Measurements from ENCODE around the gene RIPPLY1.

The RIPPLY1 gene

GRCh38 chrX:106901781-106902219 is 1.3 kb downstream of the RIPPLY1 start:
- H3K4me1 ChIP-seq (ENCODE audit: control insufficient read depth in 1 of 2, insufficient read depth in 1 of 2, low read depth in 1 of 2, low read length in 1 of 2): no peaks in the 10 kb centered on the region
- no peak for TF ChIP-seq CTCF (IDR thresholded peaks at IDR 0.05)
- no peaks in the 10 kb centered on the region for H3K36me3 ChIP-seq

DNA sequence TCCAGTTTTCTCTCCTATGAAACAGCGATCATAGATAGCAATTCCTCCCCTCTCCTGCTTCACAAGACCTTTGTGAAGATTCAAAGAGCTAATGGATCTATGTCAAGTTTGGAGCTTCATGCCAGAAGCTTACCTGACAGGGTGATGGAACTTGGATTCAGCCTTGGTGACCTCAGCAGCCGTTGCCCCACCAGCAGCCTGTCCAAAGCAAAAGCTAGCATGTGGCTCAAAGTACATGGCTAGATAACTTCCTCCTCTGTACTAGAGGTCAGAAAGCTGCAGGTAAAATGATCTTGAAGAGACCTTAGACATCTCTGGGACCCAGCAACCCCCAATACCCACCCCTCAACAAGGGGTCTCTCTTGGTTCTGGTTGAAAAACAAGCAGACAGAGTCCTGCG is 1.8 kb downstream of the RIPPLY1 start:
- Histone ChIP-seq H3K27ac (no peak overlapping the region), H3K4me3 (ENCODE audit: low read depth in 1 of 2, low read length in 1 of 2) (no peak overlapping the region), H3K36me3 (no peaks in the 10 kb centered on the region), H3K9me3 (no peaks in the 10 kb centered on the region), H3K27me3 (no peaks in the 10 kb centered on the region), H3K4me1 (ENCODE audit: control insufficient read depth in 1 of 2, insufficient read depth in 1 of 2, low read depth in 1 of 2, low read length in 1 of 2) (no peaks in the 10 kb centered on the region)
- TF ChIP-seq CTCF (IDR thresholded peaks at IDR 0.05): no peak

More at GRCh38 chrX:106901781-106902219, 1.3 kb downstream of the RIPPLY1 start:
- no peaks in the 10 kb centered on the region for H3K27me3 ChIP-seq
- H3K27ac ChIP-seq: no peak overlapping the region
- H3K4me3 ChIP-seq (ENCODE audit: low read depth in 1 of 2, low read length in 1 of 2): no peak overlapping the region
- no peaks in the 10 kb centered on the region for H3K9me3 ChIP-seq

- Histone ChIP-seq H3K27me3 (no peaks in the 10 kb centered on the region), H3K4me3 (ENCODE audit: low read depth in 1 of 2, low read length in 1 of 2) (no peak overlapping the region), H3K27ac (no peak overlapping the region), H3K9me3 (no peaks in the 10 kb centered on the region), H3K36me3 (no peaks in the 10 kb centered on the region), H3K4me1 (ENCODE audit: control insufficient read depth in 1 of 2, insufficient read depth in 1 of 2, low read depth in 1 of 2, low read length in 1 of 2) (no peaks in the 10 kb centered on the region)
- TF ChIP-seq CTCF (IDR thresholded peaks at IDR 0.05): no peak
Measured at GRCh38 chrX:106899841-106900240, 3.3 kb downstream of the RIPPLY1 start.

DNA sequence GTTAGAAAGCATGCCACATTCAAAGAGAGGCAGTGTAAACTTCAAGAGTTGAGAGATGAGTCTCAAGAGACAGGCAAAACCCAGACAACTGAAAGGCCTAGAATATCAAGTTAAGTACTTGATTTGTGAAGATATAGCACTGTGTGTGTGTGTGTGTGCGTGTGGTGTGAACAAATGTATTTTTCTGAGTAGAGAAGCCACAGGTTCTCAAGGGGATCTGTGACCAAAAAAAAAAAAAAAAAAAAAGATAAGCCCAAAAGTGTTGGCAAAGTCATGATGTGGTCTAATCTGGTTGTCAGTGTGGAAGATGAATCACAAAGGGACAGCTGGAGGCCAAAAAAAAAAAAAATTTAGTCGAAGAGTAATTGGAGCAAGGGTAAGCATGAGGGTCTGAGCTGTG is 3.9 kb downstream of the RIPPLY1 start:
- TF ChIP-seq CTCF (IDR thresholded peaks at IDR 0.05): no peak
- no peak overlapping the region for H3K27ac ChIP-seq
- no peaks in the 10 kb centered on the region for H3K27me3 ChIP-seq

GRCh38 chrX:106898462-106898861 is 4.7 kb downstream of the RIPPLY1 start:
- H3K4me3 ChIP-seq (ENCODE audit: low read depth in 1 of 2, low read length in 1 of 2): no peak overlapping the region
- no peaks in the 10 kb centered on the region for H3K4me1 ChIP-seq (ENCODE audit: control insufficient read depth in 1 of 2, insufficient read depth in 1 of 2, low read depth in 1 of 2, low read length in 1 of 2)
- H3K9me3 ChIP-seq: no peaks in the 10 kb centered on the region
- no peak for TF ChIP-seq CTCF (IDR thresholded peaks at IDR 0.05)
- H3K36me3 ChIP-seq: no peaks in the 10 kb centered on the region
- H3K27ac ChIP-seq: no peak overlapping the region
- no peaks in the 10 kb centered on the region for H3K27me3 ChIP-seq

More for the DNA sequence above, 3.9 kb downstream of the RIPPLY1 start:
- H3K36me3 ChIP-seq: no peaks in the 10 kb centered on the region
- no peaks in the 10 kb centered on the region for H3K9me3 ChIP-seq
- no peaks in the 10 kb centered on the region for H3K4me1 ChIP-seq (ENCODE audit: control insufficient read depth in 1 of 2, insufficient read depth in 1 of 2, low read depth in 1 of 2, low read length in 1 of 2)
- H3K4me3 ChIP-seq (ENCODE audit: low read depth in 1 of 2, low read length in 1 of 2): no peak overlapping the region

DNA sequence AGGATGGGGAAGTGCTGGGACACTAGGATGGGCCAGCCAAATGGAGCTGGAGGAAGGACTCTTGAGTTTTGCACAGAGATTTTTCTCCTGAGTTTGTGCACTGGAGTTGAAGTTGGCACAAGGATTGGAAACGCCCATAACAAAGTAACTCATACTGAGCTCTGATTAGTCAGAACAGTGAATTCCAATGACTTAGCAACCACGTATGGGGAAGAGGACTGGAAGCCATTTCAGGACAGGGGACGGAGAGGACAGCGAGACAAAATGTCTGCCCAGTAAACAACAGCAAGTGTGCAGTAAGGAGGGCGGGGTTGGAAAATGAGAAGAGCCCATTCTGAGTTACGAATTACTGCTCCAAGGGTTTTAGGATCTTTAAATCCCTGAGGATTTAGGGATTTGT is 5.9 kb downstream of the RIPPLY1 start:
- H3K27me3 ChIP-seq: no peaks in the 10 kb centered on the region
- no peaks in the 10 kb centered on the region for H3K4me1 ChIP-seq (ENCODE audit: control insufficient read depth in 1 of 2, insufficient read depth in 1 of 2, low read depth in 1 of 2, low read length in 1 of 2)
- H3K4me3 ChIP-seq (ENCODE audit: low read depth in 1 of 2, low read length in 1 of 2): no peak overlapping the region
- H3K27ac ChIP-seq: no peak overlapping the region
- TF ChIP-seq CTCF (IDR thresholded peaks at IDR 0.05): no peak
- H3K9me3 ChIP-seq: no peaks in the 10 kb centered on the region
- H3K36me3 ChIP-seq: no peaks in the 10 kb centered on the region
